H1 (cell line): ENCODE measurements around the gene PROKR1. TPM values are rescaled to one million over a fixed set of nuclear protein-coding genes. Genes with fewer than 3 reads are reported as not detected.

Source experiments
- CTCF ChIA-PET: fragments of 300-600 bp; sonication (Branson Sonifier 250); formaldehyde crosslinking; loops from one replicate; lab custom pipeline; 2021; ENCODE audit not compliant: partially characterized antibody; lab: Charles Lee
- POLR2A ChIA-PET: fragments of 300-600 bp; sonication (Branson Sonifier 250); formaldehyde crosslinking; loops from one replicate; lab custom pipeline; 2021; ENCODE audit warnings: inconsistent platforms; ENCODE audit not compliant: partially characterized antibody; lab: Charles Lee
- DNase-seq, 2 experiments: peaks; one replicate each; pipeline versions ENCODE4 v3.0.0 to v3.0.0-alpha.2; 2010 to 2022; ENCODE audit warnings: low spot score in 2 of 2, low read depth in 1 of 2, mixed read lengths in 1 of 2
- FAIRE-seq: peaks from 2 replicates; lab custom pipeline; 2011; peaks lifted over from hg19 to GRCh38; lab: Jason Lieb, UNC
- H2AFZ ChIP-seq: 2 replicates; pipeline ENCODE4 v1.8.1; 2012; ENCODE audit warnings: low read length, inconsistent platforms
- H2AK5ac ChIP-seq: 2 replicates; pipeline ENCODE4 v1.6.1; 2013; ENCODE audit warnings: low read depth, low read length
- H2BK120ac ChIP-seq: replicated peaks from 2 replicates; pipeline ENCODE3; 2013; ENCODE audit warnings: low read depth, low read length, inconsistent platforms
- H2BK12ac ChIP-seq: 2 replicates; pipeline ENCODE4 v1.6.1; 2013; ENCODE audit warnings: low read depth, low read length
- H2BK15ac ChIP-seq: 2 replicates; pipeline ENCODE4 v1.6.1; 2013; ENCODE audit warnings: low read length
- H2BK20ac ChIP-seq: 2 replicates; pipeline ENCODE4 v1.6.1; 2013; ENCODE audit warnings: low read length
- H2BK5ac ChIP-seq: 2 replicates; pipeline ENCODE4 v1.6.1; 2013; ENCODE audit warnings: low read depth, low read length
- H3K14ac ChIP-seq: 2 replicates; pipeline ENCODE4 v1.6.1; 2013; ENCODE audit warnings: inconsistent platforms; ENCODE audit not compliant: insufficient read length
- H3K18ac ChIP-seq: 2 replicates; pipeline ENCODE4 v1.6.1; 2013; ENCODE audit warnings: low read length; ENCODE audit errors: extremely low read depth
- H3K23ac ChIP-seq: 2 replicates; pipeline ENCODE4 v1.6.1; 2013; ENCODE audit warnings: inconsistent platforms; ENCODE audit not compliant: insufficient read length
- H3K23me2 ChIP-seq: 2 replicates; pipeline ENCODE4 v1.6.1; 2013; ENCODE audit warnings: low read depth, low read length
- H3K27ac ChIP-seq: 2 replicates; pipeline ENCODE4 v1.6.1; 2011; ENCODE audit warnings: low read depth, low read length, inconsistent platforms
- H3K27me3 ChIP-seq, 4 experiments: replicated peaks in 1 of 4; 1 replicate in 1 of 4; 2 replicates in 3 of 4; pipeline versions ENCODE4 v1.6.1 to v1.8.1; 2011 to 2013; ENCODE audit warnings: low read length in 3 of 4, mild to moderate bottlenecking in 3 of 4, inconsistent platforms in 2 of 4, mixed read lengths in 2 of 4, moderate library complexity in 1 of 4; ENCODE audit not compliant: control insufficient read depth in 3 of 4, insufficient read depth in 3 of 4; ENCODE audit errors: extremely low read depth in 1 of 4
- H3K36me3 ChIP-seq, 4 experiments: 2 replicates each; pipeline versions ENCODE4 v1.6.1 to v1.8.1; 2011 to 2013; ENCODE audit warnings: mild to moderate bottlenecking in 4 of 4, low read length in 3 of 4, moderate library complexity in 2 of 4, control low read depth in 1 of 4, inconsistent platforms in 1 of 4; ENCODE audit not compliant: insufficient read depth in 4 of 4, control insufficient read depth in 2 of 4
- H3K4ac ChIP-seq: replicated peaks from 2 replicates; pipeline ENCODE3; 2013; ENCODE audit warnings: low read length, low read depth, mixed read lengths, inconsistent platforms; ENCODE audit not compliant: insufficient read length
- H3K4me1 ChIP-seq, 4 experiments: replicated peaks in 1 of 4; 1 replicate in 1 of 4; 2 replicates in 3 of 4; pipeline versions ENCODE4 v1.6.1 to v1.8.1; 2011 to 2013; ENCODE audit warnings: low read length in 3 of 4, inconsistent platforms in 2 of 4, mixed read lengths in 1 of 4; ENCODE audit not compliant: insufficient read depth in 4 of 4, control insufficient read depth in 3 of 4
- H3K4me2 ChIP-seq, 2 experiments: 2 replicates each; pipeline versions ENCODE4 v1.6.1 to v1.8.1; 2011 to 2013; ENCODE audit warnings: low read depth in 2 of 2, low read length in 2 of 2, control low read depth in 1 of 2, inconsistent platforms in 1 of 2, mild to moderate bottlenecking in 1 of 2; ENCODE audit not compliant: insufficient read depth in 1 of 2
- H3K4me3 ChIP-seq, 4 experiments: fragments of 200-600, 300-600 bp in 1 of 4; sonication (generic), shearing (Covaris generic), sonication (Bioruptor Twin) in 1 of 4; 2 replicates each; pipeline versions ENCODE4 v1.5.1 to v1.8.1; 2011 to 2016; ENCODE audit warnings: low read length in 4 of 4, low read depth in 3 of 4, control low read depth in 2 of 4, inconsistent platforms in 2 of 4, mild to moderate bottlenecking in 2 of 4, mixed read lengths in 1 of 4, moderate library complexity in 1 of 4; ENCODE audit not compliant: insufficient read depth in 2 of 4; ENCODE audit errors: extremely low read depth in 1 of 4
- H3K56ac ChIP-seq: replicated peaks from 2 replicates; pipeline ENCODE3; 2013; ENCODE audit warnings: low read depth, mild to moderate bottlenecking, mixed read lengths, low read length, inconsistent platforms; ENCODE audit not compliant: insufficient read length
- H3K79me1 ChIP-seq: 2 replicates; pipeline ENCODE4 v1.6.1; 2013; ENCODE audit warnings: low read depth, low read length, control low read depth
- H3K79me2 ChIP-seq, 2 experiments: 2 replicates each; pipeline versions ENCODE4 v1.6.1 to v1.8.1; 2012 to 2013; ENCODE audit warnings: low read length in 2 of 2, mild to moderate bottlenecking in 2 of 2, inconsistent platforms in 1 of 2; ENCODE audit not compliant: insufficient read depth in 2 of 2, control insufficient read depth in 1 of 2
- H3K9ac ChIP-seq, 4 experiments: replicated peaks in 1 of 4; 1 replicate in 1 of 4; 2 replicates in 3 of 4; pipeline versions ENCODE4 v1.6.1 to v1.8.1; 2011 to 2013; ENCODE audit warnings: low read depth in 3 of 4, low read length in 3 of 4, control low read depth in 2 of 4, mild to moderate bottlenecking in 2 of 4, moderate library complexity in 2 of 4, inconsistent platforms in 1 of 4; ENCODE audit errors: extremely low read depth in 1 of 4
- H3K9me3 ChIP-seq, 2 experiments: 2 replicates each; pipeline versions ENCODE4 v1.6.1 to v1.8.1; 2012 to 2013; ENCODE audit warnings: mild to moderate bottlenecking in 2 of 2, moderate library complexity in 2 of 2, control low read depth in 1 of 2, inconsistent platforms in 1 of 2, low read depth in 1 of 2, low read length in 1 of 2, mixed read lengths in 1 of 2; ENCODE audit not compliant: insufficient read depth in 2 of 2
- H4K20me1 ChIP-seq, 2 experiments: replicated peaks in 1 of 2; 2 replicates each; pipeline versions ENCODE3 to v1.8.1; 2011 to 2013; ENCODE audit warnings: inconsistent platforms in 2 of 2, low read length in 2 of 2, mild to moderate bottlenecking in 1 of 2; ENCODE audit not compliant: insufficient read depth in 2 of 2, control insufficient read depth in 1 of 2
- H4K5ac ChIP-seq: 2 replicates; pipeline ENCODE4 v1.6.1; 2013; ENCODE audit warnings: low read length, low read depth, mixed read lengths, inconsistent platforms; ENCODE audit not compliant: insufficient read length
- H4K8ac ChIP-seq: 2 replicates; pipeline ENCODE4 v1.8.0; 2013; ENCODE audit warnings: mild to moderate bottlenecking, moderate library complexity, low read length, inconsistent platforms; ENCODE audit not compliant: insufficient read depth; ENCODE audit errors: extremely low read depth
- H4K91ac ChIP-seq: replicated peaks from 2 replicates; pipeline ENCODE3; 2013; ENCODE audit warnings: low read length, mixed read lengths, inconsistent platforms; ENCODE audit not compliant: insufficient read length
- EP300 ChIP-seq, 2 experiments: IDR thresholded peaks; 1 replicate in 1 of 2; 2 replicates in 1 of 2; pipeline ENCODE4 v1.6.1; 2011 to 2012; ENCODE audit warnings: low read depth in 2 of 2, low read length in 2 of 2, mild to moderate bottlenecking in 2 of 2, borderline replicate concordance in 1 of 2, inconsistent platforms in 1 of 2, moderate library complexity in 1 of 2
- MAFK ChIP-seq: IDR thresholded peaks from 2 replicates; pipeline ENCODE4 v1.6.1; 2012; ENCODE audit warnings: low read depth, mild to moderate bottlenecking, improper control_type of control experiment, low read length
- RBBP5 ChIP-seq: IDR thresholded peaks from 2 replicates; pipeline ENCODE4 v1.7.1; 2012; ENCODE audit warnings: low read depth, mild to moderate bottlenecking, inconsistent platforms, low read length, moderate library complexity, borderline replicate concordance
- SUZ12 ChIP-seq: fragments of 200-600 bp; sonication (generic); IDR thresholded peaks from 2 replicates; pipeline ENCODE4 v1.6.1; 2012; ENCODE audit warnings: mild to moderate bottlenecking, inconsistent platforms, low read length, moderate library complexity, mixed read lengths
- WGBS, 2 experiments: shearing (Covaris generic) in 1 of 2; methylation state at CpG; one replicate each; pipeline versions ENCODE4 v1.1.6 to v1.1.7; 2013 to 2015; ENCODE audit warnings: low lambda C conversion rate in 2 of 2, mixed read lengths in 2 of 2, inconsistent platforms in 1 of 2, low coverage in 1 of 2, missing lambda C conversion rate in 1 of 2; ENCODE audit not compliant: insufficient replicate concordance in 2 of 2, insufficient coverage in 1 of 2, insufficient read length in 1 of 2; ENCODE audit errors: extremely low coverage in 1 of 2, missing lambda C conversion rate in 1 of 2; 5-methylcytosine and 5-hydroxymethylcytosine counted together
- polyA plus RNA-seq, 7 experiments: library from polyadenylated mRNA; depleted of rRNA in 3 of 7; stranded (reverse) in 5 of 7; unstranded in 2 of 7; fragments of >200 nt in 5 of 7; fragments of 200-250 nt in 2 of 7; gene quantifications; 1 replicate in 5 of 7; 2 replicates in 1 of 7; 4 replicates in 1 of 7; pipeline versions ENCODE4 v1.2.1 to v1.2.3, GENCODE V29; 2011 to 2013; ENCODE audit warnings: missing spikeins in 2 of 7, mixed read lengths in 2 of 7
- total RNA-seq: library from RNA; stranded (reverse); fragmentation: NEBNext Ultra II Directional; extraction: Animal tissue kit (Norgen Biotek cat#: 25700); gene quantifications from 2 replicates; pipeline ENCODE4 v1.2.1, GENCODE V29; 2021

PROKR1 gene
- total and polyA plus RNA-seq, 2 of the 8 experiments (the other 6 are each of a cell fraction or from before 2014, with no cell fraction given), result 1.8 to 3.9 TPM

DNA sequence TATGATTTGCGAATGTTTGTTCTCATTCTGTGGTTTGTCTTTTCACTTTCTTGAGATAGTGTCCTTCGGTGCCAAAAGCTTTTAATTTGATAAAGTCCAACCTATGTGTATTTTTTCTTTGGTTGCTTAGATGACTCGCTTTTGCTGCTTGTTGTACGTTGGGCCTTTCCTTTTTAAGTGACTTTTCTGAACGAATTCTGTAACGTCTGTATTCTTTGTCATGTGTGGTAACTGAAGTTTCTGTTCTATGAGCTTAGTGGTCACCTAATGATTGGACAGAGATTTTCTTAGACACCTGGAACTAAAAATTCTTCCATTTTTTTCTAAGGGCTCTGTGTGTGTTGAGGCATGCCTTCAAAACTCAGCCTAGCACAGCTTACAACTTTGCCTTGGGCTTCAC lies 19.6 kb upstream of the PROKR1 start:
- CTCF ChIA-PET, result interaction anchor here (0.7 kb wide), 1 partner anchor 85 kb away, joined by 3 read pairs; no protein-coding TSS in a partner anchor
- Histone ChIP-seq H2AFZ (no peak overlapping the region), H4K8ac (no peak overlapping the region), H4K91ac (no peak overlapping the region), H3K4me2 (no peak overlapping the region), H3K4me1 (no peaks in the 10 kb centered on the region), H3K18ac (no peak overlapping the region), H3K14ac (no peak overlapping the region), H2AK5ac (no peak overlapping the region), H2BK12ac (no peak overlapping the region), H2BK120ac (no peak overlapping the region), H4K20me1 (no peaks in the 10 kb centered on the region), H3K79me1 (no peaks in the 10 kb centered on the region), H3K56ac (no peak overlapping the region), H2BK15ac (no peak overlapping the region), H2BK20ac (no peak overlapping the region), H4K5ac (no peak overlapping the region), H3K79me2 (no peaks in the 10 kb centered on the region), H3K9me3 (peaks cover 0 to 4% of the 10 kb centered on the region in 2 experiments; a peak in 2 of 4 replicates), H3K27me3 (no peaks in the 10 kb centered on the region), H3K9ac (no peak overlapping the region), H2BK5ac (no peak overlapping the region), H3K23ac (no peak overlapping the region), H3K27ac (no peak overlapping the region), H3K4me3 (no peak overlapping the region), H3K36me3 (no peaks in the 10 kb centered on the region), H3K23me2 (no peaks in the 10 kb centered on the region), H3K4ac (no peak overlapping the region)
- POLR2A ChIA-PET, result no interaction called here
- no peak for DNase-seq
- WGBS, 2 experiments, result 93% methylated on average over 6 of the region's 6 CpGs; no CpG with 5 or more reads in 1 of the 2 experiments
- no peak for FAIRE-seq
- TF ChIP-seq RBBP5, result no peak
- no peak for TF ChIP-seq EP300 (IDR thresholded peaks at IDR 0.05; ENCODE audit: borderline replicate concordance in 1 of 2, low read depth in 2 of 2, low read length in 2 of 2)
- no peak for TF ChIP-seq SUZ12
- no peak for TF ChIP-seq MAFK
